Measurements from ENCODE around the gene XYLT1. TPM values are rescaled to one million over a fixed set of nuclear protein-coding genes. Genes with fewer than 3 reads are reported as not detected.

XYLT1 gene
- total RNA-seq, 1 experiment from 2014 or later, result 14.5 TPM

GRCh38 chr16:17117906-17118577, 352.7 kb downstream of the XYLT1 start:
- DNase-seq, result no peak
- Histone ChIP-seq H3K4ac (ENCODE audit: low read depth, low read length) (no peak overlapping the region), H2BK15ac (ENCODE audit: low read depth, low read length) (no peak overlapping the region), H3K56ac (ENCODE audit: insufficient read length, low read depth, low read length) (no peak overlapping the region), H3K18ac (ENCODE audit: insufficient read length, low read depth, low read length) (no peak overlapping the region), H2BK20ac (ENCODE audit: low read depth, low read length, poor library complexity, severe bottlenecking) (no peak overlapping the region), H3K27me3 (ENCODE audit: insufficient read depth, low read length) (no peaks in the 10 kb centered on the region), H2BK12ac (ENCODE audit: insufficient read length, low read depth, low read length) (no peak overlapping the region), H3K14ac (ENCODE audit: insufficient read depth, low read length) (no peak overlapping the region; the same call in 1 of the 2 replicates), H4K20me1 (ENCODE audit: control insufficient read depth, insufficient read depth, insufficient read length) (no peaks in the 10 kb centered on the region), H3K23ac (ENCODE audit: insufficient read length, low read depth, low read length) (no peak overlapping the region), H3K27ac (ENCODE audit: insufficient read length, low read depth, low read length) (no peak overlapping the region), H4K5ac (ENCODE audit: insufficient read length, low read depth, low read length) (no peak overlapping the region), H3K4me2 (ENCODE audit: insufficient read depth, insufficient read length, low read length) (no peak overlapping the region), H3K9ac (ENCODE audit: extremely low read depth, insufficient read length, low read length) (no peak overlapping the region), H2AK5ac (ENCODE audit: insufficient read length, low read length) (no peak overlapping the region), H3K79me2 (ENCODE audit: insufficient read depth, low read length) (no peaks in the 10 kb centered on the region), H3K9me3 (ENCODE audit: control insufficient read depth, low read depth, low read length) (no peaks in the 10 kb centered on the region), H3K79me1 (ENCODE audit: insufficient read depth, low read depth, low read length, poor library complexity, severe bottlenecking) (no peaks in the 10 kb centered on the region), H3T11ph (ENCODE audit: low read length) (no peak overlapping the region), H2AFZ (ENCODE audit: low read length) (no peak overlapping the region), H4K8ac (replicated peaks; ENCODE audit: insufficient read length, low read depth, low read length) (no peak overlapping the region), H2BK120ac (ENCODE audit: low read depth, low read length, poor library complexity, severe bottlenecking) (no peak overlapping the region), H4K91ac (ENCODE audit: insufficient read length, low read depth, low read length) (no peak overlapping the region), H3K23me2 (ENCODE audit: insufficient read length, low read depth, low read length, poor library complexity, severe bottlenecking) (no peaks in the 10 kb centered on the region), H3K4me1 (ENCODE audit: insufficient read depth, low read length) (no peaks in the 10 kb centered on the region), H2BK5ac (ENCODE audit: insufficient read length, low read length) (no peak overlapping the region)
- TF ChIP-seq CTCF (conservative IDR thresholded peaks at IDR 0.05), result no peak
- Mint-ChIP-seq H3K27ac (no peak overlapping the region), H3K27me3 (ENCODE audit: low read depth) (no peaks in the 10 kb centered on the region), H3K36me3 (ENCODE audit: insufficient read depth in 1 of 3, low read depth in 3 of 3) (no peaks in the 10 kb centered on the region; a peak in 2 of 7 replicates), H3K4me1 (no peaks in the 10 kb centered on the region; a peak in 1 of 4 replicates), H3K4me3 (no peak overlapping the region), H3K9me3 (no peaks in the 10 kb centered on the region)
- no CpG with 5 or more reads among the region's 5 CpGs for WGBS (ENCODE audit: extremely low coverage, insufficient read length, low lambda C conversion rate)

All from H9 (cell line).